Esophagus squamous epithelium (tissue), 4 donors: Measurements from ENCODE around the gene DUS1L.

Experiments used
- CTCF ChIP-seq, 6 experiments: fragments of 450-650 bp in 4 of 6; fragments of 200-600 bp in 2 of 6; sonication (generic) in 2 of 6; IDR thresholded peaks; one replicate each; pipeline ENCODE4 v1.5.1; 2016 to 2019; ENCODE audit warnings: antibody characterized with exemption in 6 of 6, mild to moderate bottlenecking in 4 of 6, moderate library complexity in 4 of 6
- POLR2A ChIP-seq, 4 donors: fragments of 450-650 bp; IDR thresholded peaks; one replicate each; pipeline ENCODE4 v1.6.1; 2017; ENCODE audit warnings: antibody characterized with exemption in 4 of 4, mild to moderate bottlenecking in 4 of 4, moderate library complexity in 3 of 4

DNA sequence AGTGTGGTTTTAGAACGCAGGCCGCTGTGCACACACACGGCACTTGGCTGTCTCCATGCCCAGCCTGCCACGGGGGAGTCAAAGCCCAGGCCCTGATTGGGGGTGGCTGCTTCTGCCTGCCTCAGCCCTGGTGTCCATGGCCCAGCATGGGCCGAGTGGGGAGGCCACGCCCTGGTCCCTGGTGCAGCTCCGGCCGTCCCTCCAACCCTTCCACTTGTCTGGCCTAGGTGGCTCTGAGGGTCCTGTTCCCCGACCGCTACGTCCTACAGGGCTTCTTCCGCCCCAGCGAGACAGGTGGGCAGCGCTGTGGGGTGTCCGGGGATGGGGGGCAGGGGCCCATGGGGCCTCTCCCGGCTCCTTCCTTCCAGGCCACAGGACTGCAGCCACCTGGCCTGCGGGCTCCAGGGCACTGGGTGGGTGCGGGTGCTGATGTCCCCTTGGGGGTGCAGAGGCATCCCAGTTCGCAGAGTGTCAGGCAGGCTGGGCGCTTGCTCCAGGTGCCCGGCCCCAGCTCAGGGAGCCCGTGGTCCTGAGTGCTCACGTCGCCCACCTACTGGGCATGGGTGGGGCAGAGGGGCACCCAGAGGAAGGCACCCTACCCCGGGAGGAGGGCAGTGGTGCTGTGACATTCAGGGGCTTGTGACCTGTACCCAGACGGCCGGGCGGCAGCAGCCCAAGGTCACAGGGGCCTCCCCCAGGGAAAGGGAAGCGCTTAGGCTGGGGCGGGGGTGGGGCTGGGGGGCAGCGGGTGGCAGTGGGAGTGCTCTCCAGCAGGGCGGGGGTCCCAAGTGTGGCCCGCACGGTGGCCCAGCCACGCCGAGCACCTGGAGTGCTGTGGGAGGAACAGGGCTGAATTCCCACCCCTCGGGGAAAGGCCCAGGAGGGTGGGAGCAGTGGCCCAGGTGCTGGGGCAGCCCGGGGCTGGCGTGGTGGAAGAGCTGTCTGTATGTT is 54.8 kb downstream of the DUS1L start:
- TF ChIP-seq CTCF (IDR thresholded peaks at IDR 0.05) (no peak), POLR2A (IDR thresholded peaks at IDR 0.05) (no peak)
